GM18873 (cell line): ENCODE data around the gene PDGFC.
"Not testable (repeated sequence)": the region's sequence is repeated elsewhere in the genome, so short reads cannot be mapped to it uniquely, and the experiment has no call there.

Experiments used
- ATAC-seq: cut with Tn5 transposase; IDR thresholded peaks from one replicate; pipeline ENCODE4 v1.9.1; 2021; ENCODE audit warnings: mild to moderate bottlenecking, moderate library complexity, moderate number of reproducible peaks; ENCODE audit not compliant: unreplicated experiment, low FRiP score

Gene PDGFC

GRCh38 chr4:156953001-156953400 is 18.6 kb downstream of the PDGFC start:
- ATAC-seq = no peak

GRCh38 chr4:156952078-156952759 is 19.4 kb downstream of the PDGFC start:
- ATAC-seq = no peak

GRCh38 chr4:156950948-156951347 is 20.7 kb downstream of the PDGFC start:
- no peak for ATAC-seq

- no peak for ATAC-seq
Measured at GRCh38 chr4:156950090-156950489, 21.5 kb downstream of the PDGFC start.

- ATAC-seq = no peak
Measured at GRCh38 chr4:156949373-156949814, 22.2 kb downstream of the PDGFC start.

GRCh38 chr4:156948738-156949137 is 22.9 kb downstream of the PDGFC start:
- ATAC-seq = no peak

- ATAC-seq = no peak
Measured at GRCh38 chr4:156948133-156948532, 23.5 kb downstream of the PDGFC start.

GRCh38 chr4:156946516-156947424 is 24.8 kb downstream of the PDGFC start:
- no peak for ATAC-seq

GRCh38 chr4:156945532-156945931 is 26.1 kb downstream of the PDGFC start:
- no peak for ATAC-seq

GRCh38 chr4:156942991-156943390 is 28.6 kb downstream of the PDGFC start:
- no peak for ATAC-seq

- no peak for ATAC-seq
Measured at GRCh38 chr4:156941940-156942548, 29.6 kb downstream of the PDGFC start.

- no peak for ATAC-seq
Measured at GRCh38 chr4:156939801-156940200, 31.8 kb downstream of the PDGFC start.

- no peak for ATAC-seq
Measured at GRCh38 chr4:156939139-156939538, 32.5 kb downstream of the PDGFC start.

- ATAC-seq = no peak
Measured at GRCh38 chr4:156934259-156934635, 37.4 kb downstream of the PDGFC start.

- no peak for ATAC-seq
Measured at GRCh38 chr4:156933633-156934258, 37.9 kb downstream of the PDGFC start.

GRCh38 chr4:156932360-156932759 is 39.2 kb downstream of the PDGFC start:
- ATAC-seq = not testable (repeated sequence)

- no peak for ATAC-seq
Measured at GRCh38 chr4:156931267-156931666, 40.3 kb downstream of the PDGFC start.

GRCh38 chr4:156929386-156930105 is 42.1 kb downstream of the PDGFC start:
- no peak for ATAC-seq

GRCh38 chr4:156924774-156925315 is 46.8 kb downstream of the PDGFC start:
- ATAC-seq = no peak

- ATAC-seq = no peak
Measured at GRCh38 chr4:156923525-156923924, 48.1 kb downstream of the PDGFC start.
